Measurements from ENCODE around the gene XBP1. TPM values are rescaled to one million over a fixed set of nuclear protein-coding genes. Genes with fewer than 3 reads are reported as not detected.

Gene XBP1
- total and polyA plus RNA-seq, 2 of the 13 experiments (the other 11 are each of a cell fraction or from before 2014, with no cell fraction given) = 416 to 427 TPM

DNA sequence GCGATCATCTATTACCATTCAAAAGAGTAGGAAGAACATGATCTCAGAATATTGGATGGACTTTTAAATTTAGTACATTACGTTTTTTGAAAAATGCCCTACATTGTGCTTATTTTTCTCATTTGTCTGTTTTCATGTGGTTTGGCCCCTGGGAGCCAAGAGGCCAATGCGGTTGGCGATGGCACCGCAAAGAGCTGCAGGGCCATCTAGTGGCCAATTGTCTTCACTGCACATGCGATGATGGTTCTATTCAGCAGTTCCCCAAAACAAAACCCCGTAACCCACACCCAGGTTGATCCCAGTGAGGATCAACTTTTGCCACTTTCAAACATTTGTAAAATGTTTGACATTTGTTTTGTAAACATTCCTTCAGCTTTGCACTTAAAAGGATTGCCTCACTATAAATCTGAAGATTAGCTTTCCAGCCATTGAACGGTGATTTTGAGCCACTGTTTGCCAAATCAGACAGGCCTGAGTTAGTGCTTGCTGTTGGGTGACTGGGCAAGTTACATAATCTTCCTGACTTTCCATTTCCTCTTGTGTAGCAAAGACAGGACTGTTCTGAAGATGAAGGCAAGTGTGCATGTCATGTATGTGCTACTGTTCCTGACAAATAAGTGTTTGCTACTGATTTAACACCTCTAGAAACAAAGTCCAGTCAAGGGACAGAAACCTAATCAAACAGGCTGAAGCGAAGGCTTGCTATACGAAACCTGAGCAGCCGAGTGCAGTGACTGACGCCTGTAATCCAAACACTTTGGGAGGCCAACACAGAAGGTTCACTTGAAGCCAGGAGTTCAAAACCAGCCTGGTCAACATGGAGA lies 29.2 kb upstream of the XBP1 start (continued):
- TF ChIP-seq, protein P1, sequence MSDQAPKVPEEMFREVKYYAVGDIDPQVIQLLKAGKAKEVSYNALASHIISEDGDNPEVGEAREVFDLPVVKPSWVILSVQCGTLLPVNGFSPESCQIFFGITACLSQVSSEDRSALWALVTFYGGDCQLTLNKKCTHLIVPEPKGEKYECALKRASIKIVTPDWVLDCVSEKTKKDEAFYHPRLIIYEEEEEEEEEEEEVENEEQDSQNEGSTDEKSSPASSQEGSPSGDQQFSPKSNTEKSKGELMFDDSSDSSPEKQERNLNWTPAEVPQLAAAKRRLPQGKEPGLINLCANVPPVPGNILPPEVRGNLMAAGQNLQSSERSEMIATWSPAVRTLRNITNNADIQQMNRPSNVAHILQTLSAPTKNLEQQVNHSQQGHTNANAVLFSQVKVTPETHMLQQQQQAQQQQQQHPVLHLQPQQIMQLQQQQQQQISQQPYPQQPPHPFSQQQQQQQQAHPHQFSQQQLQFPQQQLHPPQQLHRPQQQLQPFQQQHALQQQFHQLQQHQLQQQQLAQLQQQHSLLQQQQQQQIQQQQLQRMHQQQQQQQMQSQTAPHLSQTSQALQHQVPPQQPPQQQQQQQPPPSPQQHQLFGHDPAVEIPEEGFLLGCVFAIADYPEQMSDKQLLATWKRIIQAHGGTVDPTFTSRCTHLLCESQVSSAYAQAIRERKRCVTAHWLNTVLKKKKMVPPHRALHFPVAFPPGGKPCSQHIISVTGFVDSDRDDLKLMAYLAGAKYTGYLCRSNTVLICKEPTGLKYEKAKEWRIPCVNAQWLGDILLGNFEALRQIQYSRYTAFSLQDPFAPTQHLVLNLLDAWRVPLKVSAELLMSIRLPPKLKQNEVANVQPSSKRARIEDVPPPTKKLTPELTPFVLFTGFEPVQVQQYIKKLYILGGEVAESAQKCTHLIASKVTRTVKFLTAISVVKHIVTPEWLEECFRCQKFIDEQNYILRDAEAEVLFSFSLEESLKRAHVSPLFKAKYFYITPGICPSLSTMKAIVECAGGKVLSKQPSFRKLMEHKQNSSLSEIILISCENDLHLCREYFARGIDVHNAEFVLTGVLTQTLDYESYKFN (CRISPR knock-in tag; conservative IDR thresholded peaks at IDR 0.05) = peak; percentile 71
- TF ChIP-seq SIX4 (CRISPR knock-in tag; IDR thresholded peaks at IDR 0.05) (peak; percentile 84; the same call in 1 of the 2 replicates), ZNF512 (CRISPR knock-in tag; IDR thresholded peaks at IDR 0.05) (no peak), TCF7 (IDR thresholded peaks at IDR 0.05; ENCODE audit: low read depth) (peak; percentile 58), ZFP62 (CRISPR knock-in tag; IDR thresholded peaks at IDR 0.05) (no peak), CBX5 (CRISPR knock-in tag; IDR thresholded peaks at IDR 0.05; ENCODE audit: borderline replicate concordance) (no peak), ZNF766 (CRISPR knock-in tag; IDR thresholded peaks at IDR 0.05; ENCODE audit: borderline replicate concordance) (no peak), SNAPC2 (CRISPR knock-in tag; IDR thresholded peaks at IDR 0.05) (peak; percentile 81; the same call in 1 of the 2 replicates), HOXD1 (CRISPR knock-in tag; IDR thresholded peaks at IDR 0.05) (no peak), KAT8 (CRISPR knock-in tag; IDR thresholded peaks at IDR 0.05) (peak; percentile 79), GLMP (CRISPR knock-in tag; IDR thresholded peaks at IDR 0.05; ENCODE audit: borderline replicate concordance) (no peak), ZNF451 (CRISPR knock-in tag; IDR thresholded peaks at IDR 0.05) (no peak), ZNF816 (CRISPR knock-in tag; IDR thresholded peaks at IDR 0.05; ENCODE audit: borderline replicate concordance) (no peak), ZBTB8A (CRISPR knock-in tag; IDR thresholded peaks at IDR 0.05; ENCODE audit: borderline replicate concordance, low read depth) (no peak), PHF5A (CRISPR knock-in tag; IDR thresholded peaks at IDR 0.05; ENCODE audit: low read depth, unreplicated experiment) (peak; percentile 57)
- TF ChIP-seq, protein P2, sequence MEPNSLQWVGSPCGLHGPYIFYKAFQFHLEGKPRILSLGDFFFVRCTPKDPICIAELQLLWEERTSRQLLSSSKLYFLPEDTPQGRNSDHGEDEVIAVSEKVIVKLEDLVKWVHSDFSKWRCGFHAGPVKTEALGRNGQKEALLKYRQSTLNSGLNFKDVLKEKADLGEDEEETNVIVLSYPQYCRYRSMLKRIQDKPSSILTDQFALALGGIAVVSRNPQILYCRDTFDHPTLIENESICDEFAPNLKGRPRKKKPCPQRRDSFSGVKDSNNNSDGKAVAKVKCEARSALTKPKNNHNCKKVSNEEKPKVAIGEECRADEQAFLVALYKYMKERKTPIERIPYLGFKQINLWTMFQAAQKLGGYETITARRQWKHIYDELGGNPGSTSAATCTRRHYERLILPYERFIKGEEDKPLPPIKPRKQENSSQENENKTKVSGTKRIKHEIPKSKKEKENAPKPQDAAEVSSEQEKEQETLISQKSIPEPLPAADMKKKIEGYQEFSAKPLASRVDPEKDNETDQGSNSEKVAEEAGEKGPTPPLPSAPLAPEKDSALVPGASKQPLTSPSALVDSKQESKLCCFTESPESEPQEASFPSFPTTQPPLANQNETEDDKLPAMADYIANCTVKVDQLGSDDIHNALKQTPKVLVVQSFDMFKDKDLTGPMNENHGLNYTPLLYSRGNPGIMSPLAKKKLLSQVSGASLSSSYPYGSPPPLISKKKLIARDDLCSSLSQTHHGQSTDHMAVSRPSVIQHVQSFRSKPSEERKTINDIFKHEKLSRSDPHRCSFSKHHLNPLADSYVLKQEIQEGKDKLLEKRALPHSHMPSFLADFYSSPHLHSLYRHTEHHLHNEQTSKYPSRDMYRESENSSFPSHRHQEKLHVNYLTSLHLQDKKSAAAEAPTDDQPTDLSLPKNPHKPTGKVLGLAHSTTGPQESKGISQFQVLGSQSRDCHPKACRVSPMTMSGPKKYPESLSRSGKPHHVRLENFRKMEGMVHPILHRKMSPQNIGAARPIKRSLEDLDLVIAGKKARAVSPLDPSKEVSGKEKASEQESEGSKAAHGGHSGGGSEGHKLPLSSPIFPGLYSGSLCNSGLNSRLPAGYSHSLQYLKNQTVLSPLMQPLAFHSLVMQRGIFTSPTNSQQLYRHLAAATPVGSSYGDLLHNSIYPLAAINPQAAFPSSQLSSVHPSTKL (CRISPR knock-in tag; IDR thresholded peaks at IDR 0.05) = peak; percentile 78

All from HepG2 (cell line).